Neutrophil (primary cell): ENCODE measurements around the gene IRX4.

Source experiments
- H3K27ac ChIP-seq: fragments of 200-600 bp; sonication (generic); 2 replicates; pipeline ENCODE4 v1.5.1; 2016; ENCODE audit warnings: mild to moderate bottlenecking, moderate library complexity
- H3K27me3 ChIP-seq: fragments of 200-600 bp; sonication (generic); 2 replicates; pipeline ENCODE4 v1.6.0; 2016; ENCODE audit warnings: mild to moderate bottlenecking
- H3K36me3 ChIP-seq: fragments of 200-600 bp; sonication (generic); 2 replicates; pipeline ENCODE4 v1.5.1; 2017
- H3K4me1 ChIP-seq, 2 experiments: fragments of 200-600 bp in 1 of 2; sonication (generic) in 1 of 2; 1 replicate in 1 of 2; 2 replicates in 1 of 2; pipeline versions ENCODE4 v1.5.1 to v1.6.1; 2013 to 2016; ENCODE audit warnings: low read depth in 1 of 2, low read length in 1 of 2, mild to moderate bottlenecking in 1 of 2, moderate library complexity in 1 of 2; ENCODE audit not compliant: control insufficient read depth in 1 of 2, insufficient read depth in 1 of 2
- H3K4me3 ChIP-seq, 2 experiments: fragments of 200-600 bp in 1 of 2; sonication (generic) in 1 of 2; 1 replicate in 1 of 2; 2 replicates in 1 of 2; pipeline ENCODE4 v1.5.1; 2013 to 2016; ENCODE audit warnings: low read depth in 1 of 2, low read length in 1 of 2, mild to moderate bottlenecking in 1 of 2, moderate library complexity in 1 of 2
- H3K9me3 ChIP-seq: fragments of 200-600 bp; sonication (generic); 2 replicates; pipeline ENCODE4 v1.5.1; 2016
- CTCF ChIP-seq: fragments of 200-600 bp; sonication (generic); IDR thresholded peaks from 2 replicates; pipeline ENCODE4 v1.5.1; 2016; ENCODE audit warnings: antibody characterized with exemption

IRX4 gene

GRCh38 chr5:1911773-1912235 lies 29.1 kb upstream of the IRX4 start:
- Histone ChIP-seq H3K36me3 (no peaks in the 10 kb centered on the region), H3K9me3 (no peaks in the 10 kb centered on the region), H3K27me3 (no peaks in the 10 kb centered on the region), H3K4me1 (no peaks in the 10 kb centered on the region), H3K4me3 (no peak overlapping the region), H3K27ac (no peak overlapping the region)
- TF ChIP-seq CTCF = no peak

- Histone ChIP-seq H3K4me1 (no peaks in the 10 kb centered on the region), H3K27ac (no peak overlapping the region), H3K36me3 (no peaks in the 10 kb centered on the region), H3K4me3 (no peak overlapping the region), H3K27me3 (no peaks in the 10 kb centered on the region), H3K9me3 (no peaks in the 10 kb centered on the region)
- no peak for TF ChIP-seq CTCF
Observed at GRCh38 chr5:1910861-1911772, 28.4 kb upstream of the IRX4 start.

GRCh38 chr5:1910081-1910760 lies 27.5 kb upstream of the IRX4 start:
- no peak for TF ChIP-seq CTCF
- H3K4me1 ChIP-seq = no peaks in the 10 kb centered on the region
- no peak overlapping the region for H3K4me3 ChIP-seq
- no peaks in the 10 kb centered on the region for H3K9me3 ChIP-seq
- H3K27ac ChIP-seq = no peak overlapping the region
- no peaks in the 10 kb centered on the region for H3K27me3 ChIP-seq
- H3K36me3 ChIP-seq = no peaks in the 10 kb centered on the region

GRCh38 chr5:1909346-1909985 lies 26.7 kb upstream of the IRX4 start:
- Histone ChIP-seq H3K9me3 (peaks cover 1% of the 10 kb centered on the region), H3K27me3 (no peaks in the 10 kb centered on the region), H3K4me1 (no peaks in the 10 kb centered on the region), H3K36me3 (no peaks in the 10 kb centered on the region), H3K27ac (no peak overlapping the region), H3K4me3 (no peak overlapping the region)
- TF ChIP-seq CTCF = no peak

- Histone ChIP-seq H3K36me3 (no peaks in the 10 kb centered on the region), H3K27me3 (no peaks in the 10 kb centered on the region), H3K9me3 (peaks cover 3% of the 10 kb centered on the region), H3K27ac (no peak overlapping the region), H3K4me3 (no peak overlapping the region), H3K4me1 (no peaks in the 10 kb centered on the region)
- TF ChIP-seq CTCF = no peak
Observed at GRCh38 chr5:1908931-1909330, 26.2 kb upstream of the IRX4 start.
